Liver (tissue), 9 donors: ENCODE data around the gene NAPA. TPM values are rescaled to one million over a fixed set of nuclear protein-coding genes. Genes with fewer than 3 reads are reported as not detected.

Source experiments
- DNase-seq: peaks from one replicate; pipeline ENCODE4 v3.0.0-alpha.2; 2017; ENCODE audit warnings: low spot score
- H3K27ac ChIP-seq, 2 donors: one replicate each; pipeline ENCODE4 v1.7.0; 2013; ENCODE audit warnings: inconsistent platforms in 2 of 2, low read length in 2 of 2, control low read depth in 1 of 2, low read depth in 1 of 2, mild to moderate bottlenecking in 1 of 2
- H3K27me3 ChIP-seq, 4 donors: one replicate each; pipeline versions ENCODE4 v1.6.1 to v1.7.0; 2013; ENCODE audit warnings: low read length in 3 of 4, inconsistent platforms in 1 of 4, mild to moderate bottlenecking in 1 of 4, moderate library complexity in 1 of 4; ENCODE audit not compliant: control insufficient read depth in 4 of 4, insufficient read depth in 4 of 4
- H3K36me3 ChIP-seq, 4 donors: one replicate each; pipeline versions ENCODE4 v1.6.1 to v1.7.0; 2013; ENCODE audit warnings: low read length in 3 of 4, mild to moderate bottlenecking in 3 of 4, low read depth in 1 of 4, moderate library complexity in 1 of 4; ENCODE audit not compliant: control insufficient read depth in 4 of 4, insufficient read depth in 3 of 4
- H3K4me1 ChIP-seq, 4 donors: one replicate each; pipeline versions ENCODE4 v1.6.1 to v1.7.0; 2013; ENCODE audit warnings: low read length in 3 of 4, mild to moderate bottlenecking in 3 of 4, moderate library complexity in 1 of 4; ENCODE audit not compliant: control insufficient read depth in 4 of 4, insufficient read depth in 4 of 4
- H3K4me3 ChIP-seq, 3 donors: one replicate each; pipeline versions ENCODE4 v1.6.1 to v1.7.0; 2013; ENCODE audit warnings: low read length in 3 of 3, control low read depth in 1 of 3, low read depth in 1 of 3, mild to moderate bottlenecking in 1 of 3
- H3K9ac ChIP-seq, 2 donors: one replicate each; pipeline ENCODE4 v1.7.0; 2013; ENCODE audit warnings: low read length in 2 of 2, mild to moderate bottlenecking in 2 of 2, moderate library complexity in 2 of 2, control low read depth in 1 of 2, low read depth in 1 of 2
- H3K9me3 ChIP-seq, 4 donors: one replicate each; pipeline versions ENCODE4 v1.6.1 to v1.7.0; 2013; ENCODE audit warnings: low read length in 3 of 4; ENCODE audit not compliant: control insufficient read depth in 4 of 4
- EGR1 ChIP-seq, 2 donors: IDR thresholded peaks; 2 replicates each; pipeline ENCODE4 v1.6.1; 2016 to 2018; ENCODE audit warnings: antibody characterized with exemption in 2 of 2, low read depth in 2 of 2
- FOXA1 ChIP-seq: IDR thresholded peaks from 2 replicates; pipeline ENCODE4 v1.6.1; 2016; ENCODE audit warnings: antibody characterized with exemption
- FOXA2 ChIP-seq: IDR thresholded peaks from 2 replicates; pipeline ENCODE4 v1.6.1; 2016; ENCODE audit warnings: antibody characterized with exemption
- GABPA ChIP-seq, 2 donors: IDR thresholded peaks in 1 of 2; conservative IDR thresholded peaks in 1 of 2; 2 replicates each; pipeline ENCODE4 v1.6.1; 2016; ENCODE audit warnings: antibody characterized with exemption in 2 of 2, mild to moderate bottlenecking in 1 of 2, moderate library complexity in 1 of 2
- HNF4A ChIP-seq, 2 donors: conservative IDR thresholded peaks; 2 replicates each; pipeline ENCODE4 v1.6.1; 2016; ENCODE audit warnings: antibody characterized with exemption in 2 of 2, mild to moderate bottlenecking in 2 of 2
- NR2F2 ChIP-seq: IDR thresholded peaks from 2 replicates; pipeline ENCODE4 v1.6.1; 2016; ENCODE audit warnings: antibody characterized with exemption
- RAD21 ChIP-seq, 2 donors: IDR thresholded peaks; 2 replicates each; pipeline ENCODE4 v1.6.1; 2016; ENCODE audit warnings: antibody characterized with exemption in 2 of 2, mild to moderate bottlenecking in 2 of 2
- REST ChIP-seq: IDR thresholded peaks from 2 replicates; pipeline ENCODE4 v1.6.1; 2016; ENCODE audit warnings: antibody characterized with exemption, mild to moderate bottlenecking
- TAF1 ChIP-seq: conservative IDR thresholded peaks from 2 replicates; pipeline ENCODE4 v1.6.1; 2016; ENCODE audit warnings: antibody characterized with exemption, mild to moderate bottlenecking
- ZBTB33 ChIP-seq: IDR thresholded peaks from 2 replicates; pipeline ENCODE4 v1.6.1; 2016; ENCODE audit warnings: antibody characterized with exemption
- WGBS: extraction: QIAGEN DNeasy Blood & Tissue Kit; methylation state at CpG from one replicate; pipeline ENCODE4 v1.1.7; 2013; 5-methylcytosine and 5-hydroxymethylcytosine counted together
- polyA plus RNA-seq, 2 donors: library from polyadenylated mRNA; stranded (reverse) in 1 of 2; unstranded in 1 of 2; fragments of 200-250 nt in 1 of 2; fragments of >200 nt in 1 of 2; fragmentation: Nextera tagmentation in 1 of 2; extraction: Ambion mirVana in 1 of 2; gene quantifications; one replicate each; pipeline versions ENCODE4 v1.2.1 to v1.2.3, GENCODE V29; 2013 to 2015
- total RNA-seq, 2 donors: library from RNA; depleted of rRNA; stranded (reverse); fragments of >200 nt; gene quantifications; one replicate each; pipeline ENCODE4 v1.2.3, GENCODE V29; 2014
- TF ChIP-seq, protein P1 (sequence below): fragments of 150-350 bp; IDR thresholded peaks from 2 replicates; pipeline ENCODE4 v1.5.1; 2017; ENCODE audit warnings: improper control_type of control experiment, low read depth, low read length; ENCODE audit not compliant: missing input control
- TF ChIP-seq, protein P2 (sequence below): IDR thresholded peaks from 2 replicates; pipeline ENCODE4 v1.6.1; 2016; ENCODE audit warnings: antibody characterized with exemption
- TF ChIP-seq, protein P3 (sequence below): IDR thresholded peaks from 2 replicates; pipeline ENCODE4 v1.6.1; 2016; ENCODE audit warnings: antibody characterized with exemption
- donor health status: healthy.
- donor health status: healthy.
- donor health status: healthy.
- donor health status: healthy.
- donor health status: healthy.

The NAPA gene
- total and polyA plus RNA-seq, 4 donors = 73.4 to 132 (median 120) TPM

DNA sequence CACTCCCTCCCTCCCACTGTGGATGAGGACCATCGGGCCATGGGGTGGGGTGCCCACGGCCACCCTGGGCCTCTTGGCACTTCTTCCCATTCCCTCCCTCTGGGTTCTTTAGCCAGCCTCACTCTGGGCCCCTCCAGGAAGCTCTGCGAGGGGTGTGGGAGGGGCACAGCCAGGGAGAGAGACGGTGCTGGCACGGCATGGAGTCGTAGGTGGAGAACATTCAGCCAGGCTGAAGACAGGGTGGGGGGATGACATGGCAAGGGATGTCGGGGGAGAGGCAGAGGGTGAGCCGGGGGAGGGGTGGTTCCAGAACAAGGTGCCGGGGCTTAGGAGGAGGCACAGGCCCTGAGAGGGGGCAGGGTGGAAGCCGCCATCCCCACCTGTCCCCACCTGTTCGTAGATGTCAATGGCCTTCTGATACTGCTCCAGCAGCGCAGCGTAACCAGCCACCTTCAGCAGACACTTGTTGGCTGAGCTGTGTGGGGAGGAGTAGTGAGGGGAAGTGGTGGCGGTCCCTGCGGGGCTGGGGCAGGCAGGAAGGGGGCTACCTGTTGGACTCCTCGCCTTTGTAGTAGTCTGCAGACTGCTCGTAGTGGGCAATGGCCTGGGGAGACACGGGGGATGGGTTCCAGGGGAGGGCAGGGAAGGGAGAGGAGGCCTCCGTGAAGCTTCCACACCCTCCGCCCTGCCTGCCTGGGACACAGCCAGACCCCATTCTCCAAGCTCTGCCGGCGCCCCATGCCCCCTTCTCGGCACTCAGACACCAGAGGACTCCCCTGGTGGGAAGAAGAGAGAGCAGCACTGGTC is 22.1 kb downstream of the NAPA start:
- Histone ChIP-seq H3K4me1 (peaks cover 0 to 4% (median 1%) of the 10 kb centered on the region in 4 donors), H3K36me3 (peaks cover 31 to 79% (median 36%) of the 10 kb centered on the region in 4 donors), H3K9ac (no peak overlapping the region), H3K4me3 (no peak overlapping the region), H3K27ac (no peak overlapping the region), H3K27me3 (no peaks in the 10 kb centered on the region), H3K9me3 (no peaks in the 10 kb centered on the region)
- DNase-seq = no peak
- no peak for TF ChIP-seq REST
- TF ChIP-seq FOXA2 = no peak
- no peak for TF ChIP-seq TAF1
- no peak for TF ChIP-seq RAD21 (IDR thresholded peaks at IDR 0.05)
- no peak for TF ChIP-seq ZBTB33
- TF ChIP-seq EGR1 (IDR thresholded peaks at IDR 0.05; ENCODE audit: low read depth in 2 of 2) = no peak
- TF ChIP-seq, protein P1, sequence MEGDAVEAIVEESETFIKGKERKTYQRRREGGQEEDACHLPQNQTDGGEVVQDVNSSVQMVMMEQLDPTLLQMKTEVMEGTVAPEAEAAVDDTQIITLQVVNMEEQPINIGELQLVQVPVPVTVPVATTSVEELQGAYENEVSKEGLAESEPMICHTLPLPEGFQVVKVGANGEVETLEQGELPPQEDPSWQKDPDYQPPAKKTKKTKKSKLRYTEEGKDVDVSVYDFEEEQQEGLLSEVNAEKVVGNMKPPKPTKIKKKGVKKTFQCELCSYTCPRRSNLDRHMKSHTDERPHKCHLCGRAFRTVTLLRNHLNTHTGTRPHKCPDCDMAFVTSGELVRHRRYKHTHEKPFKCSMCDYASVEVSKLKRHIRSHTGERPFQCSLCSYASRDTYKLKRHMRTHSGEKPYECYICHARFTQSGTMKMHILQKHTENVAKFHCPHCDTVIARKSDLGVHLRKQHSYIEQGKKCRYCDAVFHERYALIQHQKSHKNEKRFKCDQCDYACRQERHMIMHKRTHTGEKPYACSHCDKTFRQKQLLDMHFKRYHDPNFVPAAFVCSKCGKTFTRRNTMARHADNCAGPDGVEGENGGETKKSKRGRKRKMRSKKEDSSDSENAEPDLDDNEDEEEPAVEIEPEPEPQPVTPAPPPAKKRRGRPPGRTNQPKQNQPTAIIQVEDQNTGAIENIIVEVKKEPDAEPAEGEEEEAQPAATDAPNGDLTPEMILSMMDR = no peak
- no peak for TF ChIP-seq FOXA1
- TF ChIP-seq HNF4A (conservative IDR thresholded peaks at IDR 0.05) = no peak
- TF ChIP-seq, protein P2, sequence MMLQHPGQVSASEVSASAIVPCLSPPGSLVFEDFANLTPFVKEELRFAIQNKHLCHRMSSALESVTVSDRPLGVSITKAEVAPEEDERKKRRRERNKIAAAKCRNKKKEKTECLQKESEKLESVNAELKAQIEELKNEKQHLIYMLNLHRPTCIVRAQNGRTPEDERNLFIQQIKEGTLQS = no peak
- 85% methylated on average over 23 of the region's 23 CpGs for WGBS

DNA sequence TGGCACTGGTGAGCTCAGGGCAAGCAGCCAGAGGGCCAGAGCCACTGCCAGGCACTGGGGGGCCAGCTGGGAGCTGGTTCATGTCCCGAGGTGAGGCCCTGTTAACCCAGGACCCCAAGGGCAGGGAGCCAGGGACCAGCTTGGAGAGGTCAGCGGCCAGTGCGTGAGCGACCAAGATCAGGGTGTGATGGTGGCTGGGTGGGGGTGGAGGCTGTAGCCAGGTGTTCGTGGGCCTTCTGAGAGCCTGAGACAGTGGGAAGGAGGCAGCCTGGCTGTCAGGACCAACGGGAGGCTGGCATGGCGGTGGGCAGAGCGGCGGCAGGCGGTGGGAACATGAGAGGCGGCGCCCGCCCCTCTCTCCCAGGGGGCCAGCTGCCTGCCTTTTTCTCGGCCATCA is 22.7 kb downstream of the NAPA start:
- no peak for DNase-seq
- Histone ChIP-seq H3K9me3 (no peaks in the 10 kb centered on the region), H3K4me3 (no peak overlapping the region), H3K27me3 (no peaks in the 10 kb centered on the region), H3K9ac (no peak overlapping the region), H3K27ac (no peak overlapping the region), H3K4me1 (peaks cover 0 to 4% (median 1%) of the 10 kb centered on the region in 4 donors), H3K36me3 (peaks cover 27 to 76% (median 33%) of the 10 kb centered on the region in 4 donors)
- TF ChIP-seq NR2F2 = no peak
- TF ChIP-seq, protein P3, sequence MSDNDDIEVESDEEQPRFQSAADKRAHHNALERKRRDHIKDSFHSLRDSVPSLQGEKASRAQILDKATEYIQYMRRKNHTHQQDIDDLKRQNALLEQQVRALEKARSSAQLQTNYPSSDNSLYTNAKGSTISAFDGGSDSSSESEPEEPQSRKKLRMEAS = no peak
- TF ChIP-seq, protein P1 = no peak
- no peak for TF ChIP-seq EGR1 (IDR thresholded peaks at IDR 0.05; ENCODE audit: low read depth in 2 of 2)
- TF ChIP-seq GABPA (IDR thresholded peaks at IDR 0.05 in 1 of 2, conservative IDR thresholded peaks at IDR 0.05 in 1 of 2) = no peak
- no peak for TF ChIP-seq FOXA1
- no peak for TF ChIP-seq ZBTB33
- 92% methylated on average over 14 of the region's 14 CpGs for WGBS
